ENCODE data around the gene SLC22A3. TPM values are rescaled to one million over a fixed set of nuclear protein-coding genes. Genes with fewer than 3 reads are reported as not detected.

SLC22A3 gene
- total and polyA plus RNA-seq, 11 donors, result 0.45 to 3.0 (median 0.75) TPM

- Histone ChIP-seq H3K9me3 (no peaks in the 10 kb centered on the region), H3K4me1 (peaks cover 0 to 18% (median 0%) of the 10 kb centered on the region in 12 donors), H3K4me3 (no peak overlapping the region), H3K27ac (no peak overlapping the region), H3K27me3 (no peaks in the 10 kb centered on the region), H3K36me3 (no peaks in the 10 kb centered on the region)
- ATAC-seq, result peak in 3 of 4 donors; percentile 61 to 78 (median 71)
- TF ChIP-seq, protein P1, sequence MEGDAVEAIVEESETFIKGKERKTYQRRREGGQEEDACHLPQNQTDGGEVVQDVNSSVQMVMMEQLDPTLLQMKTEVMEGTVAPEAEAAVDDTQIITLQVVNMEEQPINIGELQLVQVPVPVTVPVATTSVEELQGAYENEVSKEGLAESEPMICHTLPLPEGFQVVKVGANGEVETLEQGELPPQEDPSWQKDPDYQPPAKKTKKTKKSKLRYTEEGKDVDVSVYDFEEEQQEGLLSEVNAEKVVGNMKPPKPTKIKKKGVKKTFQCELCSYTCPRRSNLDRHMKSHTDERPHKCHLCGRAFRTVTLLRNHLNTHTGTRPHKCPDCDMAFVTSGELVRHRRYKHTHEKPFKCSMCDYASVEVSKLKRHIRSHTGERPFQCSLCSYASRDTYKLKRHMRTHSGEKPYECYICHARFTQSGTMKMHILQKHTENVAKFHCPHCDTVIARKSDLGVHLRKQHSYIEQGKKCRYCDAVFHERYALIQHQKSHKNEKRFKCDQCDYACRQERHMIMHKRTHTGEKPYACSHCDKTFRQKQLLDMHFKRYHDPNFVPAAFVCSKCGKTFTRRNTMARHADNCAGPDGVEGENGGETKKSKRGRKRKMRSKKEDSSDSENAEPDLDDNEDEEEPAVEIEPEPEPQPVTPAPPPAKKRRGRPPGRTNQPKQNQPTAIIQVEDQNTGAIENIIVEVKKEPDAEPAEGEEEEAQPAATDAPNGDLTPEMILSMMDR (IDR thresholded peaks at IDR 0.05), result no peak
- no peak for TF ChIP-seq POLR2A (IDR thresholded peaks at IDR 0.05)
- peak in 1 of 5 donors; percentile 32 for DNase-seq
- intact Hi-C loops (cut with DNase I), result no loop called here
- WGBS, 4 donors, result 73 to 92% (median 86%) methylated on average over 1 of the region's 1 CpG
These were observed 69.0 kb downstream of the SLC22A3 start for GRCh38 chr6:160417146-160417545.

- Histone ChIP-seq H3K27ac (no peak overlapping the region), H3K9me3 (no peaks in the 10 kb centered on the region), H3K4me3 (no peak overlapping the region), H3K27me3 (no peaks in the 10 kb centered on the region), H3K36me3 (no peaks in the 10 kb centered on the region), H3K4me1 (peaks cover 0 to 18% (median 0%) of the 10 kb centered on the region in 12 donors)
- ATAC-seq (no peak), DNase-seq (no peak)
- TF ChIP-seq, protein P1 (IDR thresholded peaks at IDR 0.05), result no peak
- TF ChIP-seq POLR2A (IDR thresholded peaks at IDR 0.05), result no peak
- intact Hi-C loops (cut with DNase I), result no loop called here
These were observed 69.4 kb downstream of the SLC22A3 start for GRCh38 chr6:160417550-160417949.

DNA sequence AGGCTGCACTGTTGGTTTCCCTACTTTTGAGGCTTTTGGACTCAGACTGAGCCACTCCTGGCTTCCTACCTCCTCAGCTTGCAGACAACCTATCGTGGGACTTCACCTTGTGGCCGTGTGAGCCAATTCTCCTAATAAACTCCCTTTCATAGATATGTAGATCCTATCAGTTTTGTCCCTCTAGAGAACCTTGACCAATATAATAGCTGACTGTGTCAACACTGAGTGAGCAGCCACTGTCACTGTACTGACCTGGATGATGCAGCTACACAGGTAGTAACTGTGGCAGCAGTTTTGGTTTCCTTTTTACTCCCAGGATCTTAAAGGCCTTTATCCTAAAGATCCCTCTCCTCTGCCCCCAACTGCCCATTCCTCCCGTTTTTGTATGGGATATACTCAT, 70.2 kb downstream of the SLC22A3 start:
- no peak for DNase-seq
- intact Hi-C loops (cut with DNase I), result no loop called here
- 70 to 85% (median 74%) methylated on average over 3 of the region's 3 CpGs for WGBS, 4 donors

GRCh38 chr6:160419488-160419887, 71.3 kb downstream of the SLC22A3 start:
- intact Hi-C loops (cut with DNase I), result no loop called here
- WGBS, 4 donors, result 45 to 68% (median 55%) methylated on average over 1 of the region's 1 CpG
- Histone ChIP-seq H3K36me3 (no peaks in the 10 kb centered on the region), H3K4me1 (peaks cover 0 to 18% (median 0%) of the 10 kb centered on the region in 12 donors), H3K27ac (no peak overlapping the region), H3K4me3 (no peak overlapping the region), H3K9me3 (no peaks in the 10 kb centered on the region), H3K27me3 (no peaks in the 10 kb centered on the region)
- DNase-seq (no peak), ATAC-seq (no peak)
- TF ChIP-seq POLR2A (IDR thresholded peaks at IDR 0.05), result no peak
- TF ChIP-seq, protein P1 (IDR thresholded peaks at IDR 0.05), result no peak

More for the DNA sequence above, 70.2 kb downstream of the SLC22A3 start:
- H3K4me1 ChIP-seq, result peaks cover 0 to 18% (median 0%) of the 10 kb centered on the region in 12 donors
- H3K27me3 ChIP-seq, result no peaks in the 10 kb centered on the region
- no peaks in the 10 kb centered on the region for H3K9me3 ChIP-seq
- no peak for ATAC-seq
- TF ChIP-seq POLR2A (IDR thresholded peaks at IDR 0.05), result no peak
- TF ChIP-seq, protein P1 (IDR thresholded peaks at IDR 0.05), result no peak
- H3K27ac ChIP-seq, result no peak overlapping the region
- no peaks in the 10 kb centered on the region for H3K36me3 ChIP-seq
- no peak overlapping the region for H3K4me3 ChIP-seq
